Subcutaneous adipose tissue (tissue), 4 donors: ENCODE data around the gene CCDC154. TPM values are rescaled to one million over a fixed set of nuclear protein-coding genes. Genes with fewer than 3 reads are reported as not detected.

Source experiments
- CTCF ChIP-seq: fragments of 450-650 bp; IDR thresholded peaks from one replicate; pipeline ENCODE4 v1.5.1; 2016; ENCODE audit warnings: low read depth, mild to moderate bottlenecking, control low read depth, antibody characterized with exemption, moderate library complexity
- total RNA-seq, 4 donors: library from RNA; depleted of rRNA; stranded (reverse); fragments of >200 nt; gene quantifications; one replicate each; pipeline ENCODE4 v1.1.0, GENCODE V29; 2016

The CCDC154 gene
- total RNA-seq, 4 donors from 2014 or later: 0.22 to 0.38 TPM; not detected in 2

DNA sequence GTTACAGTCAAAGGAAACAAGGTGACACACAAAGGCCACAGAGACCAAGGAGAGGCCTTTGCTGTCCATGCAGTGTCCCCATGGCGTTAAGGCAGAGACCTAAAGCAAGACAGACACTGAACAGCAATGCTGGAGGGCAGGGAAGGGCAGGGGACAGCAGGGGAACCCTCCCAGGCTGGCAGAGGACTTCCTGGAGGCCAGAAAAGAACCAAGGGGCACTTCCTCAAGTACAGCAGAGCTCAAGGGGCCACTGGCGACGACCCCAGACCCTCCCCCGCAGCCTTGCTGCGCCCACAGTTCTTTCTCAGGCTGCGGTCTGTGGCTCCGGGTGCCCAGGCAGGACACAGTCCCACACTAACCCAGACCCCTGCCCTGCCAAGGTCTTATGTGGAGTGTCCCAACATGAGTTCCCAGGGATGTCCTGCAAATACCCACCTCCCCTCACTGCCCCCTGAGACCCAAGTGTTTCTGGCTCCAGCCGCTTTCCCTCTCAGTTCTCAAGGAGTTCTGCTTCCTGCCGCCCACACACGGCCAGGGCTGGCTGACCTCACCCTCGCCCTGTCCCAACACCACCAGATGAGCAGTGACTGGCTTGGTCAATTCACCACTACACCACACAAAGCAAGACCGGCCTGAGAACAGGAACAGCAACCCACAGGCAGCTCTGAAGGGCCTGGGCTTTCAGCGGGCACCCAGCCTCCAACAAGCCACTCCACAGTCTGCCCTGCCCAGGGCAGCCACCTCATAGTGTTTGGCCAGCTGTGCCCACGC, 26.3 kb upstream of the CCDC154 start:
- TF ChIP-seq CTCF: no peak

GRCh38 chr16:1469693-1470201, 25.4 kb upstream of the CCDC154 start:
- no peak for TF ChIP-seq CTCF

DNA sequence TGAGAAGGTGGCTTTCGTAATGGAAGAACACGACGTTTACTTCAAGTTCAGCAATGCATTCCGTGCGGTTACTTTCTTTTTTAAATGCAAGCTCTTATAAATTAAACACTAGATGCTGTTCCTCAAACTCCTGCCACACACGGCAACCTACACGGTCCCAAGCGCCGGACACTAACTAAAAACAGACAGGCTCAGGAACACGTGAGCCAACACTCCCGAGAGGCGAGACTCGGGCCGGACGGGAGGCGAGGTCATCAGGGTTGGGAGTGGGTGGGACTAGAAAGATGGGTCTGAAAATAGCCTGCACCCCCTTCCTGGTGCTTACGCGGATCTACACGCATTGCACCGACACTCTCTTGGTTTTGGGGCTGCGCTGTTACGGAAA, 24.1 kb upstream of the CCDC154 start:
- no peak for TF ChIP-seq CTCF

DNA sequence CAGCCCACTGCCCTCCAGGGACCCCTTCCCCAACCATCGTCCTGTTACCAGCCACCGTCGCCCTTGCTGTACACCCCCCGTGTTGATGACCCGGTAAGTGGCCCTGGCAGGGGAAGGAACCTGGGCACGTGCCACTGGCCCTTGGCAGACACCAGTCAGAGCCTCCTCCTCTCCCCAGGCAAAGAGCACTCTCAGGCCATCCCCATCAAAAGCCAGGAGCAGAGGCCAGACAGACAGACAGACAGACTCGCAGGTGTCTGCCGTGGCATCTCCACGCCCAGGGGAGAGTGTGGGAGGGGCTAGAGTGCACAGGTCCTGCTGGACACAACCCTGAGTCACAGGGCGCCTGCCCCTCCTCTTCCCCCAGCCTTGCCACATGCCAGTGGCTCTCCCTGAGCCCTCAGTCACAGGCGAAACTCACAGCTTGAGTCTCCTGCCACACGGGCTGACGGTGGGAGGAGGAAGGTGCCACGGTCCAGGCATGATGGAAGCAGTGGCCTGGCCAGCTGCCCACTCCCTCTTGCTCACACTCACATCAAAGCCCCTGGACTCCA, 22.7 kb upstream of the CCDC154 start:
- TF ChIP-seq CTCF: no peak

- TF ChIP-seq CTCF: no peak
These were observed 21.7 kb upstream of the CCDC154 start for GRCh38 chr16:1466054-1466453.

DNA sequence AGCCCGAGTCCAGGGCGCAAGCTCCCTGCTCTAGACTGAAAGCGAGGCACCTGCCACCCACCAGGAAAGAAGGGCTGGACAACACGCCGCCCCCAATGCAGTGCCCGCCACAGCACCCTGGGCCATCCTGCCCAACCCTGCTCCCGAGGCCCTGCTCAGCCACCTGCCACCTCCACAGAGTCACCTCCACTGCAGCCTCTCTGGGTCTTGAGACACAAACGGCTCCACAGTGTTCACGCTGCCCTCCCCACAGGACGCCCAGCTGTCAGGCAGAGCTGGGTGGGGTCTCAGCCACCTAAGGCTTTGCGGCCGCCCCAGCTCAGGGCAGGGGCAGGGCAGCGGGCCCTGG, 21.2 kb upstream of the CCDC154 start:
- no peak for TF ChIP-seq CTCF

DNA sequence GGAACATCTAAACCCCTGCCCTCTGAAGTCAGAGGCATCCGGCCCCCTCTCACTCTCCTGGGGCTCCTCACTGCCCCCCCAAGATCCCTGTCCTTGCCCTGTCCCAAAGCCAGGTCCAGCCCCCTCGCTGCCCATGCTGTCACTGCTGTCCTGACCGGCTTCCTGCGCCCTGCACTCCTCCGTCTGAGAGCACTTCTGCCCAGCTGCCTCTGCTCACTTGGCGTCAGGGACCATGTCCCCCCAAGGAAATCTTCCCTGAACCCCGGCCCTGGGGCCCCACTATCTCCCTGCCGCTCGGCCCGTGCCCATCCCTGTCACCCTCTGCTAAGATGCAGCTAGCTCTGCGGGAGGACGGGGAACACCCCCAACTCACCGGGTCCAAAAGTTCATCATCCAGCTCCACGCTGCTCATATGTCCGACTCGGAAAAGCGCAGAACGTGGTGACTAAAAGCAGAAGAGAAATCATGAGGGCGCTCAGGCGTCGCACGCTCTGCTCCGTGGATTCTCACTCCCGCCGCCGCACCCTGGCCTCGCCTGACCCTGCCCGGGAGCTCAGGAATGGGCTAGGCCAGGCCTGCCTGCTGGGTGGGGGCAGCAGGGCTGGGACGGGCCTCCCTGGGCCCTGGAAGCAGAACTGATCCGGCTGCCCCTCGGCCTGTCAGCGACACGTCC, 20.7 kb upstream of the CCDC154 start:
- TF ChIP-seq CTCF: no peak
